Fibroblast of lung (primary cell): ENCODE data around the gene CCDC92.

Experiments
- EZH2 ChIP-seq: IDR thresholded peaks from 2 replicates; pipeline ENCODE4 v1.5.1; 2012; ENCODE audit warnings: low read length, control low read depth, mild to moderate bottlenecking; ENCODE audit errors: missing control alignments
- TF ChIP-seq, protein P1 (sequence below), 2 donors: IDR thresholded peaks in 1 of 2; conservative IDR thresholded peaks in 1 of 2; 1 replicate in 1 of 2; 2 replicates in 1 of 2; pipeline ENCODE4 v1.5.1; 2011 to 2012; ENCODE audit warnings: low read length in 2 of 2, control low read depth in 1 of 2, inconsistent platforms in 1 of 2, low read depth in 1 of 2, mild to moderate bottlenecking in 1 of 2

DNA sequence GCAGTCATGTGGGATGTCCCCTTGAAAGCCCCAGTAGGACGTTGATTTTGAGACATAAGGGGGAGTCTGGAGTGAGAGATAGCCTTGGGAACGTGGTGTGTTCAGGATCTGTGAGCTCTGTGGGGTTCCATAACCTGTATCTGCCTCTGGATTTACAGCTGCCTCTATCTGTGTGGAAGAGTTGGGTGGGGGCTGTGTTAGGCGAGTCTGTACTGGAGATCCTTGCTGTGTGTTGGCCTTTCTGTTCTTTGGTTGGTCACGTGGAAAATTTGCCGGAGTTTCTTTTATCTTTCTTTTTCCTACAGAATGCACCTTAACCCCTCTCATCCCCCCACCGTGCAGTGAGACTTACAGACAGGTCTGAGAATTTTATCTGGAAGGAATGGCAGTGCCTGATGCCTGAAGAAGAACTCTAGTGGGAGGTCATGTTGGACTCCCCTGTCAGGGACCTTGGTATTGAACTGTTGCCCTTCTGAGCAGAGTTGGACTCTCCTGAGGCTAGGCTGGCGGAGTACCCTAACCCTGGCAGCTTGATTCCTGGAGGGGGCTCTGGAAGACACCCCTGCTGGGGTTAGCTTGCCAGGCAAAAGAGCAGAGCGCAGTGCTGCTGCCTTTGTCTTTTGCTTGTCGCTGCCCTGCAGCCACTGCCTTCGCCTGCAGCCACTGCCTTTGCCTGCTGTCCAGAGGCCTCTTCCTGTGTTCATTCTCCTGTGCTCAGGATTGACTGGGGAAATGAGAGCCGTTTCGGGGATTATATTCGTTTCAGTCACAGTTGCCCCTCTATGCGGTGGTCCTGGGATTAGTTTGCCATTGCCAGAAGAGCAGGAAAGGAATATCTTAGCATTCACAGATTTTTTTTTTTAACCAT lies 34.4 kb upstream of the CCDC92 start:
- TF ChIP-seq, protein P1, sequence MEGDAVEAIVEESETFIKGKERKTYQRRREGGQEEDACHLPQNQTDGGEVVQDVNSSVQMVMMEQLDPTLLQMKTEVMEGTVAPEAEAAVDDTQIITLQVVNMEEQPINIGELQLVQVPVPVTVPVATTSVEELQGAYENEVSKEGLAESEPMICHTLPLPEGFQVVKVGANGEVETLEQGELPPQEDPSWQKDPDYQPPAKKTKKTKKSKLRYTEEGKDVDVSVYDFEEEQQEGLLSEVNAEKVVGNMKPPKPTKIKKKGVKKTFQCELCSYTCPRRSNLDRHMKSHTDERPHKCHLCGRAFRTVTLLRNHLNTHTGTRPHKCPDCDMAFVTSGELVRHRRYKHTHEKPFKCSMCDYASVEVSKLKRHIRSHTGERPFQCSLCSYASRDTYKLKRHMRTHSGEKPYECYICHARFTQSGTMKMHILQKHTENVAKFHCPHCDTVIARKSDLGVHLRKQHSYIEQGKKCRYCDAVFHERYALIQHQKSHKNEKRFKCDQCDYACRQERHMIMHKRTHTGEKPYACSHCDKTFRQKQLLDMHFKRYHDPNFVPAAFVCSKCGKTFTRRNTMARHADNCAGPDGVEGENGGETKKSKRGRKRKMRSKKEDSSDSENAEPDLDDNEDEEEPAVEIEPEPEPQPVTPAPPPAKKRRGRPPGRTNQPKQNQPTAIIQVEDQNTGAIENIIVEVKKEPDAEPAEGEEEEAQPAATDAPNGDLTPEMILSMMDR (conservative IDR thresholded peaks at IDR 0.05 in 1 of 2, IDR thresholded peaks at IDR 0.05 in 1 of 2; ENCODE audit: low read depth in 1 of 2, low read length in 2 of 2) = no peak
- TF ChIP-seq EZH2 = no peak
